HG02610 (cell line): ENCODE measurements around the gene CCNF.

ENCODE experiments used
- ATAC-seq: cut with Tn5 transposase; IDR thresholded peaks from one replicate; pipeline ENCODE4 v1.9.1; 2021; ENCODE audit warnings: mild to moderate bottlenecking, moderate library complexity; ENCODE audit not compliant: unreplicated experiment

The CCNF gene

GRCh38 chr16:2499890-2500429 is 70.7 kb downstream of the CCNF start:
- ATAC-seq = no peak

- no peak for ATAC-seq
These were observed 71.2 kb downstream of the CCNF start for GRCh38 chr16:2500430-2500917.

GRCh38 chr16:2500918-2501750 is 71.9 kb downstream of the CCNF start:
- ATAC-seq = no peak

- ATAC-seq = no peak
These were observed 73.0 kb downstream of the CCNF start for GRCh38 chr16:2501946-2502895.

DNA sequence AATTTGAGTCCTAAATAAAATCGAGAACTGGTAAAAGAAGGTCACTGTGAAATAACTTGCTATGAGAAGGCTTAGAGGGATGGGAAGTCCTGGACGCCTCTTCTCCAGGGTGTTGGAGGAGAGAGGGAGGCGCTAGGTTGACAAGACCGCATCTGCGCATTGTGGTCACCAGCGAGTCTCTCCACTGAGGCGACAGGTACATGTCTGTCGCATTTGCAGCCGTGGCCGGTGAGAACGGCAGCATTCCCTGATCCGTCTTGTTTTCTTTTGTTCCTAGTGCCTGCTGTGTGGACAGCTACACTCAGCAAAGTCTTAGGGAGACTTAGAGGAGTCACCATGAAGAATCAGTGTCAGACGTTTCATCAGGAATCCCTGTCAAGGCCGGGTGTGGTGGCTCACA is 76.4 kb downstream of the CCNF start:
- ATAC-seq = no peak

- ATAC-seq = no peak
These were observed 77.9 kb downstream of the CCNF start for GRCh38 chr16:2507052-2507659.

GRCh38 chr16:2507665-2508064 is 78.4 kb downstream of the CCNF start:
- no peak for ATAC-seq
